A549 (cell line): ENCODE measurements around the gene GIPR. TPM values are rescaled to one million over a fixed set of nuclear protein-coding genes. Genes with fewer than 3 reads are reported as not detected.

ENCODE experiments used
- ATAC-seq, 2 experiments: fragments of 200-7000 bp in 1 of 2; fragments of >200 bp in 1 of 2; cut with Nextera tagmentation in 1 of 2; cut with Tn5 transposase in 1 of 2; 3 replicates each; pipeline versions ENCODE4 v1.8.0 to v1.9.1; 2018 to 2020; ENCODE audit warnings: mild to moderate bottlenecking in 1 of 2, moderate library complexity in 1 of 2
- CTCF ChIA-PET: fragments of 300-600 bp; sonication (Branson Sonifier 250); formaldehyde crosslinking; extraction: SDS; loops from one replicate; lab custom pipeline; 2021; ENCODE audit warnings: antibody characterized with exemption, inconsistent platforms; lab: Yijun Ruan, JAX
- POLR2A ChIA-PET: fragments of 350-600 bp; formaldehyde crosslinking; extraction: SDS; loops from one replicate; lab custom pipeline; 2021; ENCODE audit warnings: antibody characterized with exemption, inconsistent platforms; lab: Yijun Ruan, JAX
- DNase-seq, 2 experiments: peaks; one replicate each; pipeline versions ENCODE4 v3.0.0 to v3.0.0-alpha.2; 2011 to 2016; ENCODE audit warnings: low read depth in 1 of 2, low spot score in 1 of 2
- FAIRE-seq: peaks from 2 replicates; lab custom pipeline; 2011; peaks lifted over from hg19 to GRCh38; lab: Jason Lieb, UNC
- H3K27ac ChIP-seq, 2 experiments: fragments of >200 bp; sonication (Bioruptor Twin); formaldehyde crosslinking; 3 replicates each; pipeline ENCODE4 v1.5.1; 2016 to 2017
- H3K4me1 ChIP-seq: fragments of >200 bp; sonication (Bioruptor Twin); formaldehyde crosslinking; 3 replicates; pipeline ENCODE4 v1.6.1; 2016
- H3K4me2 ChIP-seq: fragments of >200 bp; sonication (Bioruptor Twin); formaldehyde crosslinking; 3 replicates; pipeline ENCODE4 v1.6.1; 2016
- H3K4me3 ChIP-seq: fragments of >200 bp; sonication (Bioruptor Twin); formaldehyde crosslinking; 3 replicates; pipeline ENCODE4 v1.5.1; 2016
- H3K9me3 ChIP-seq: fragments of >200 bp; sonication (Bioruptor Twin); formaldehyde crosslinking; 3 replicates; pipeline ENCODE4 v1.6.1; 2016
- CBX2 ChIP-seq: fragments of 200-600 bp; sonication (generic); IDR thresholded peaks from 2 replicates; pipeline ENCODE4 v1.6.1; 2016; ENCODE audit warnings: low read depth, mild to moderate bottlenecking, borderline replicate concordance
- CHD4 ChIP-seq: fragments of 200-600 bp; sonication (generic); IDR thresholded peaks from 2 replicates; pipeline ENCODE4 v1.6.1; 2016; ENCODE audit warnings: antibody characterized with exemption, mild to moderate bottlenecking, borderline replicate concordance
- FOXS1 ChIP-seq: fragments of 250-450 bp; sonication (Bioruptor Pico); IDR thresholded peaks from 2 replicates; pipeline ENCODE4 v1.5.0; 2020; ENCODE audit warnings: mild to moderate bottlenecking, moderate library complexity
- GATA3 ChIP-seq: IDR thresholded peaks from 2 replicates; pipeline ENCODE4 v1.6.1; 2012; ENCODE audit warnings: borderline replicate concordance
- JUN ChIP-seq, 2 experiments: fragments of >200 bp; sonication (Bioruptor Twin); formaldehyde crosslinking; IDR thresholded peaks; 2 replicates in 1 of 2; 3 replicates in 1 of 2; pipeline ENCODE4 v1.6.1; 2016 to 2017
- JUNB ChIP-seq: fragments of >200 bp; sonication (Bioruptor Twin); formaldehyde crosslinking; IDR thresholded peaks from 2 replicates; pipeline ENCODE4 v1.6.1; 2016
- MYC ChIP-seq: IDR thresholded peaks from 2 replicates; pipeline ENCODE4 v1.6.1; 2012; ENCODE audit warnings: mild to moderate bottlenecking, inconsistent platforms, low read length, improper control_type of control experiment, borderline replicate concordance
- NPAS2 ChIP-seq: fragments of 250-450 bp; sonication (Bioruptor Pico); IDR thresholded peaks from 2 replicates; pipeline ENCODE4 v1.8.0; 2022; ENCODE audit warnings: mild to moderate bottlenecking, moderate library complexity, borderline replicate concordance
- PHF8 ChIP-seq: fragments of 200-600 bp; sonication (generic); IDR thresholded peaks from 2 replicates; pipeline ENCODE4 v1.6.1; 2016; ENCODE audit warnings: low read depth, mild to moderate bottlenecking, antibody characterized with exemption, moderate library complexity, borderline replicate concordance
- POLR2A ChIP-seq: IDR thresholded peaks from 2 replicates; pipeline ENCODE4 v1.6.1; 2012; ENCODE audit warnings: mild to moderate bottlenecking, low read length
- RFX5 ChIP-seq: fragments of 450-650 bp; IDR thresholded peaks from 2 replicates; pipeline ENCODE4 v1.7.1; 2014; ENCODE audit warnings: antibody characterized with exemption, mild to moderate bottlenecking, moderate library complexity
- TFCP2L1 ChIP-seq: fragments of 250-450 bp; sonication (Bioruptor Pico); IDR thresholded peaks from 2 replicates; pipeline ENCODE4 v1.5.0; 2021; ENCODE audit warnings: mild to moderate bottlenecking
- ZC3H11A ChIP-seq: fragments of 450-650 bp; IDR thresholded peaks from 2 replicates; pipeline ENCODE4 v1.6.1; 2014; ENCODE audit warnings: antibody characterized with exemption, mild to moderate bottlenecking
- WGBS: methylation state at CpG from one replicate; pipeline ENCODE4 v1.1.6; 2017; ENCODE audit errors: missing lambda C conversion rate; 5-methylcytosine and 5-hydroxymethylcytosine counted together
- polyA plus RNA-seq, 4 experiments: library from polyadenylated mRNA; depleted of rRNA in 3 of 4; stranded (reverse); fragments of >200 nt; fragmentation: RNase III in 1 of 4; extraction: RNeasy Plus Mini Kit Qiagen cat#74134 plus additional on column Dnase treatment in 1 of 4; gene quantifications; 2 replicates in 3 of 4; 3 replicates in 1 of 4; pipeline ENCODE4 v1.2.3, GENCODE V29; 2011 to 2017
- TF ChIP-seq, protein P1 (sequence below): IDR thresholded peaks from 2 replicates; pipeline ENCODE4 v1.6.1; 2012
- TF ChIP-seq, protein P2 (sequence below): fragments of 450-650 bp; IDR thresholded peaks from 2 replicates; pipeline ENCODE4 v1.6.1; 2014; ENCODE audit warnings: antibody characterized with exemption
- TF ChIP-seq, protein P3 (sequence below): IDR thresholded peaks from 2 replicates; pipeline ENCODE4 v1.6.1; 2012; ENCODE audit warnings: low read depth, borderline replicate concordance
- TF ChIP-seq, protein P4 (sequence below): fragments of 150-350 bp; IDR thresholded peaks from 2 replicates; pipeline ENCODE4 v1.6.1; 2014; ENCODE audit warnings: low read depth, mild to moderate bottlenecking, low read length
- TF ChIP-seq, protein P5 (sequence below): fragments of >200 bp; sonication (Bioruptor Twin); formaldehyde crosslinking; IDR thresholded peaks from 3 replicates; pipeline ENCODE4 v1.6.1; 2016
- TF ChIP-seq, protein P6 (sequence below): fragments of 200-600 bp; sonication (generic); IDR thresholded peaks from 2 replicates; pipeline ENCODE4 v1.6.1; 2016; ENCODE audit warnings: antibody characterized with exemption, mild to moderate bottlenecking, moderate library complexity

GIPR gene
- polyA plus RNA-seq, 2 of the 4 experiments (the other 2 are of a cell fraction): 1.2 to 1.4 TPM

DNA sequence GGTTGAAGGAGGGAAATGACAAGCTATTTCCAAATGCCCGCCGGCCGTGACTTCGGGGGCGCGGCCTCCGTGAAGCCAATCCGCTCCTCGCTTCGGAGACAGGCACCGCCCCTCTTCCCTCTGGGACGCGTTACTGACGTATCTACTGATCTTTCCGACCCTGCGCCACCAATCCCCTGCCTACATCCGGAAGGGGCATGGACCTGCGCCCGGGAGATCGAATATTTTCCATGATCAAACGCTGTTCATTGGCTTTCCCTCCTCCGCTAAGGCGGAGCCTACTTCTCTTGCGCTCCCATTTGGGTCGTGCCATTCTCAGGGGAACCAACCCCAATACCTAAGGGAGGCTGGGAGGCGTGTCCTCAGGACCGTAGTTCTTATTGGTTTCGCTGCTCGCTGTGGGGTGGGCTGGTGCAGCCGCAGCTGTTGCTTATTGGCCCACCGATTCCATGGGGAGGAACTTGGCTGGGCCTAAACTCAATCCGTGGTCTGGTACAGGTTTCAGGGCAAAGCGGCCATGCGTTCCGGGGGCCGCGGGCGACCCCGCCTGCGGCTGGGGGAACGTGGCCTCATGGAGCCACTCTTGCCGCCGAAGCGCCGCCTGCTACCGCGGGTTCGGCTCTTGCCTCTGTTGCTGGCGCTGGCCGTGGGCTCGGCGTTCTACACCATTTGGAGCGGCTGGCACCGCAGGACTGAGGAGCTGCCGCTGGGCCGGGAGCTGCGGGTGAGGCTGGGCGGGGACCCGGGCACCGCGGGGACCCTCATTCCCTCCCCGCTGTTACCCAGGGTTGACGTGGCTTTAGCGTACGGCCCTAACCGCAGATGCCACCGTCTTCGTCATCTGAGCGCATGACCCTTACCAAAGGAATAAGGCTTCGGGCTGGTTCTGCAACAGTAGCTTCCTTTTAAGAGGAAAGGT, 24.4 kb downstream of the GIPR start, which contains the start of gene QPCTL:
TSS of gene QPCTL (plus strand) at position 480 of the 919 bp plus-strand sequence. CDS start at position 518, 38 bp downstream.
- Histone ChIP-seq H3K27ac (peak within 1 kb of the TSS; percentile 88 to 91), H3K4me3 (peak within 1 kb of the TSS; percentile 82), H3K4me2 (peak within 1 kb of the TSS; percentile 94), H3K9me3 (no peaks in the 10 kb centered on the region), H3K4me1 (peaks cover 13% of the 10 kb centered on the region)
- FAIRE-seq (peak; percentile 100), DNase-seq (peak; percentile 99 to 100), ATAC-seq (peak; percentile 91 to 96)
- WGBS: under 1% methylated on average over 54 of the region's 70 CpGs
- CTCF ChIA-PET: interaction anchor here (0.6 to 8.0 kb wide), 40 partner anchors 12 to 1152 kb away, joined by 3 to 160 read pairs (median 4); partner anchors contain the start of genes DMWD, FBXO46 and SIX5
- peak; percentile 85; the same call in 1 of the 2 replicates for TF ChIP-seq MYC
- TF ChIP-seq, protein P1, sequence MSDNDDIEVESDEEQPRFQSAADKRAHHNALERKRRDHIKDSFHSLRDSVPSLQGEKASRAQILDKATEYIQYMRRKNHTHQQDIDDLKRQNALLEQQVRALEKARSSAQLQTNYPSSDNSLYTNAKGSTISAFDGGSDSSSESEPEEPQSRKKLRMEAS: 0 out of 2 replicates have a peak, but pooled peaks have one; percentile 83
- peak; percentile 87; the same call in 1 of the 2 replicates for TF ChIP-seq RFX5
- no peak for TF ChIP-seq CBX2
- TF ChIP-seq, protein P2, sequence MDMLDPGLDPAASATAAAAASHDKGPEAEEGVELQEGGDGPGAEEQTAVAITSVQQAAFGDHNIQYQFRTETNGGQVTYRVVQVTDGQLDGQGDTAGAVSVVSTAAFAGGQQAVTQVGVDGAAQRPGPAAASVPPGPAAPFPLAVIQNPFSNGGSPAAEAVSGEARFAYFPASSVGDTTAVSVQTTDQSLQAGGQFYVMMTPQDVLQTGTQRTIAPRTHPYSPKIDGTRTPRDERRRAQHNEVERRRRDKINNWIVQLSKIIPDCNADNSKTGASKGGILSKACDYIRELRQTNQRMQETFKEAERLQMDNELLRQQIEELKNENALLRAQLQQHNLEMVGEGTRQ: peak; percentile 53
- TF ChIP-seq NPAS2 (CRISPR knock-in tag): no peak
- TF ChIP-seq, protein P3, sequence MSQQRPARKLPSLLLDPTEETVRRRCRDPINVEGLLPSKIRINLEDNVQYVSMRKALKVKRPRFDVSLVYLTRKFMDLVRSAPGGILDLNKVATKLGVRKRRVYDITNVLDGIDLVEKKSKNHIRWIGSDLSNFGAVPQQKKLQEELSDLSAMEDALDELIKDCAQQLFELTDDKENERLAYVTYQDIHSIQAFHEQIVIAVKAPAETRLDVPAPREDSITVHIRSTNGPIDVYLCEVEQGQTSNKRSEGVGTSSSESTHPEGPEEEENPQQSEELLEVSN: peak; percentile 45; the same call in 1 of the 2 replicates
- TF ChIP-seq, protein P4, sequence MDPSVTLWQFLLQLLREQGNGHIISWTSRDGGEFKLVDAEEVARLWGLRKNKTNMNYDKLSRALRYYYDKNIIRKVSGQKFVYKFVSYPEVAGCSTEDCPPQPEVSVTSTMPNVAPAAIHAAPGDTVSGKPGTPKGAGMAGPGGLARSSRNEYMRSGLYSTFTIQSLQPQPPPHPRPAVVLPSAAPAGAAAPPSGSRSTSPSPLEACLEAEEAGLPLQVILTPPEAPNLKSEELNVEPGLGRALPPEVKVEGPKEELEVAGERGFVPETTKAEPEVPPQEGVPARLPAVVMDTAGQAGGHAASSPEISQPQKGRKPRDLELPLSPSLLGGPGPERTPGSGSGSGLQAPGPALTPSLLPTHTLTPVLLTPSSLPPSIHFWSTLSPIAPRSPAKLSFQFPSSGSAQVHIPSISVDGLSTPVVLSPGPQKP: no peak
- peak in 1 of 2 experiments; percentile 12; a peak in 2 of 5 replicates for TF ChIP-seq JUN (IDR thresholded peaks at IDR 0.05)
- peak; percentile 88 for TF ChIP-seq TFCP2L1 (CRISPR knock-in tag)
- TF ChIP-seq GATA3: peak; percentile 25; the same call in 1 of the 2 replicates
- no peak for TF ChIP-seq CHD4
- TF ChIP-seq ZC3H11A: 0 out of 2 replicates have a peak, but pooled peaks have one; percentile 4
- TF ChIP-seq, protein P5, sequence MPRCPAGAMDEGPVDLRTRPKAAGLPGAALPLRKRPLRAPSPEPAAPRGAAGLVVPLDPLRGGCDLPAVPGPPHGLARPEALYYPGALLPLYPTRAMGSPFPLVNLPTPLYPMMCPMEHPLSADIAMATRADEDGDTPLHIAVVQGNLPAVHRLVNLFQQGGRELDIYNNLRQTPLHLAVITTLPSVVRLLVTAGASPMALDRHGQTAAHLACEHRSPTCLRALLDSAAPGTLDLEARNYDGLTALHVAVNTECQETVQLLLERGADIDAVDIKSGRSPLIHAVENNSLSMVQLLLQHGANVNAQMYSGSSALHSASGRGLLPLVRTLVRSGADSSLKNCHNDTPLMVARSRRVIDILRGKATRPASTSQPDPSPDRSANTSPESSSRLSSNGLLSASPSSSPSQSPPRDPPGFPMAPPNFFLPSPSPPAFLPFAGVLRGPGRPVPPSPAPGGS: 0 out of 3 replicates have a peak, but pooled peaks have one; percentile 39
- peak; percentile 96 for TF ChIP-seq PHF8
- TF ChIP-seq, protein P6, sequence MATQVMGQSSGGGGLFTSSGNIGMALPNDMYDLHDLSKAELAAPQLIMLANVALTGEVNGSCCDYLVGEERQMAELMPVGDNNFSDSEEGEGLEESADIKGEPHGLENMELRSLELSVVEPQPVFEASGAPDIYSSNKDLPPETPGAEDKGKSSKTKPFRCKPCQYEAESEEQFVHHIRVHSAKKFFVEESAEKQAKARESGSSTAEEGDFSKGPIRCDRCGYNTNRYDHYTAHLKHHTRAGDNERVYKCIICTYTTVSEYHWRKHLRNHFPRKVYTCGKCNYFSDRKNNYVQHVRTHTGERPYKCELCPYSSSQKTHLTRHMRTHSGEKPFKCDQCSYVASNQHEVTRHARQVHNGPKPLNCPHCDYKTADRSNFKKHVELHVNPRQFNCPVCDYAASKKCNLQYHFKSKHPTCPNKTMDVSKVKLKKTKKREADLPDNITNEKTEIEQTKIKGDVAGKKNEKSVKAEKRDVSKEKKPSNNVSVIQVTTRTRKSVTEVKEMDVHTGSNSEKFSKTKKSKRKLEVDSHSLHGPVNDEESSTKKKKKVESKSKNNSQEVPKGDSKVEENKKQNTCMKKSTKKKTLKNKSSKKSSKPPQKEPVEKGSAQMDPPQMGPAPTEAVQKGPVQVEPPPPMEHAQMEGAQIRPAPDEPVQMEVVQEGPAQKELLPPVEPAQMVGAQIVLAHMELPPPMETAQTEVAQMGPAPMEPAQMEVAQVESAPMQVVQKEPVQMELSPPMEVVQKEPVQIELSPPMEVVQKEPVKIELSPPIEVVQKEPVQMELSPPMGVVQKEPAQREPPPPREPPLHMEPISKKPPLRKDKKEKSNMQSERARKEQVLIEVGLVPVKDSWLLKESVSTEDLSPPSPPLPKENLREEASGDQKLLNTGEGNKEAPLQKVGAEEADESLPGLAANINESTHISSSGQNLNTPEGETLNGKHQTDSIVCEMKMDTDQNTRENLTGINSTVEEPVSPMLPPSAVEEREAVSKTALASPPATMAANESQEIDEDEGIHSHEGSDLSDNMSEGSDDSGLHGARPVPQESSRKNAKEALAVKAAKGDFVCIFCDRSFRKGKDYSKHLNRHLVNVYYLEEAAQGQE: peak; percentile 24; the same call in 1 of the 2 replicates
- peak; percentile 93 for TF ChIP-seq POLR2A
- no peak for TF ChIP-seq FOXS1 (CRISPR knock-in tag)
- TF ChIP-seq JUNB: no peak
- POLR2A ChIA-PET: interaction anchor here (0.6 to 4.6 kb wide), 21 partner anchors 8 to 514 kb away, joined by 3 to 68 read pairs (median 6); partner anchors contain the start of genes FBXO46, SIX5 and TRAPPC6A
